CD4-positive, alpha-beta T cell (primary cell): ENCODE results near the gene NISCH. TPM values are rescaled to one million over a fixed set of nuclear protein-coding genes. Genes with fewer than 3 reads are reported as not detected.
A peak's percentile ranks its signal among the peaks of the same experiment; 100 is the strongest.

Experiments used
- ATAC-seq: fragments of 200-7000 bp; cut with Tn5 transposase; one replicate; pipeline ENCODE4 v1.10.0; 2022; ENCODE audit warnings: mild to moderate bottlenecking; ENCODE audit not compliant: poor library complexity
- CTCF ChIA-PET: fragments of 350-600 bp; sonication (Branson Sonifier 250); formaldehyde crosslinking; loops from one replicate; lab custom pipeline; 2021; ENCODE audit warnings: antibody characterized with exemption, inconsistent platforms; lab: Charles Lee
- POLR2A ChIA-PET: fragments of 350-600 bp; sonication (Branson Sonifier 250); formaldehyde crosslinking; loops from one replicate; lab custom pipeline; 2021; ENCODE audit warnings: antibody characterized with exemption, inconsistent platforms; lab: Charles Lee
- DNase-seq, 14 experiments: peaks; one replicate each; pipeline ENCODE4 v3.0.0-alpha.2; 2013 to 2020; ENCODE audit warnings: mixed read lengths in 2 of 14
- H3K27ac ChIP-seq, 2 donors: one replicate each; pipeline versions ENCODE4 v1.5.1 to v1.7.0; 2013; ENCODE audit warnings: low read length in 2 of 2, low read depth in 1 of 2, mild to moderate bottlenecking in 1 of 2
- H3K27me3 ChIP-seq, 2 experiments: 1 replicate in 1 of 2; 2 replicates in 1 of 2; pipeline versions ENCODE4 v1.6.1 to v1.7.0; 2013; ENCODE audit warnings: low read length in 2 of 2, control low read depth in 1 of 2, mild to moderate bottlenecking in 1 of 2, moderate library complexity in 1 of 2; ENCODE audit not compliant: insufficient read depth in 2 of 2, control insufficient read depth in 1 of 2
- H3K36me3 ChIP-seq: one replicate; pipeline ENCODE4 v1.6.1; 2013; ENCODE audit warnings: low read length, control low read depth; ENCODE audit not compliant: insufficient read depth
- H3K4me1 ChIP-seq: one replicate; pipeline ENCODE4 v1.6.1; 2013; ENCODE audit warnings: low read length, control low read depth; ENCODE audit not compliant: insufficient read depth
- H3K4me3 ChIP-seq: one replicate; pipeline ENCODE4 v1.5.1; 2013; ENCODE audit warnings: mild to moderate bottlenecking, low read length, moderate library complexity
- H3K9me3 ChIP-seq, 2 experiments: 1 replicate in 1 of 2; 2 replicates in 1 of 2; pipeline versions ENCODE4 v1.6.1 to v1.7.0; 2013; ENCODE audit warnings: low read length in 2 of 2, mild to moderate bottlenecking in 2 of 2, control low read depth in 1 of 2, moderate library complexity in 1 of 2; ENCODE audit not compliant: control insufficient read depth in 1 of 2, insufficient read depth in 1 of 2
- H3K27ac Mint-ChIP-seq: one replicate; pipeline ENCODE4 v1.8.0; 2020; ENCODE audit warnings: mixed read lengths
- H3K27me3 Mint-ChIP-seq: one replicate; pipeline ENCODE4 v1.8.0; 2021; ENCODE audit warnings: mixed read lengths
- H3K36me3 Mint-ChIP-seq: one replicate; pipeline ENCODE4 v1.8.0; 2021; ENCODE audit warnings: low read depth, mixed read lengths
- H3K4me1 Mint-ChIP-seq: one replicate; pipeline ENCODE4 v1.8.0; 2021; ENCODE audit warnings: low read depth, mixed read lengths
- H3K4me3 Mint-ChIP-seq: one replicate; pipeline ENCODE4 v1.8.0; 2020; ENCODE audit warnings: mild to moderate bottlenecking, mixed read lengths
- H3K9me3 Mint-ChIP-seq: one replicate; pipeline ENCODE4 v1.8.0; 2020; ENCODE audit warnings: mixed read lengths
- CTCF ChIP-seq: fragments of 200-600 bp; IDR thresholded peaks from one replicate; pipeline ENCODE4 v1.8.0; 2022; ENCODE audit warnings: antibody characterized with exemption, mild to moderate bottlenecking
- intact Hi-C, 2 experiments: fragments of 100-400 bp; cut with DNase I in 1 of 2; cut with micrococcal nuclease in 1 of 2; formaldehyde crosslinking; loops; one replicate each; pipeline versions ENCODE4 v1.15.1 to v1.9.0; 2023 to 2025; cut with DNase I, micrococcal nuclease
- total RNA-seq, 174 experiments: library from RNA in 2 of 174; stranded (reverse) in 2 of 174; gene quantifications; one replicate each; pipeline ENCODE4 v1.2.3 and lab custom pipeline; 2021 to 2026

Gene NISCH
- total RNA-seq, 2 experiments from 2014 or later = 160 to 163 TPM

DNA sequence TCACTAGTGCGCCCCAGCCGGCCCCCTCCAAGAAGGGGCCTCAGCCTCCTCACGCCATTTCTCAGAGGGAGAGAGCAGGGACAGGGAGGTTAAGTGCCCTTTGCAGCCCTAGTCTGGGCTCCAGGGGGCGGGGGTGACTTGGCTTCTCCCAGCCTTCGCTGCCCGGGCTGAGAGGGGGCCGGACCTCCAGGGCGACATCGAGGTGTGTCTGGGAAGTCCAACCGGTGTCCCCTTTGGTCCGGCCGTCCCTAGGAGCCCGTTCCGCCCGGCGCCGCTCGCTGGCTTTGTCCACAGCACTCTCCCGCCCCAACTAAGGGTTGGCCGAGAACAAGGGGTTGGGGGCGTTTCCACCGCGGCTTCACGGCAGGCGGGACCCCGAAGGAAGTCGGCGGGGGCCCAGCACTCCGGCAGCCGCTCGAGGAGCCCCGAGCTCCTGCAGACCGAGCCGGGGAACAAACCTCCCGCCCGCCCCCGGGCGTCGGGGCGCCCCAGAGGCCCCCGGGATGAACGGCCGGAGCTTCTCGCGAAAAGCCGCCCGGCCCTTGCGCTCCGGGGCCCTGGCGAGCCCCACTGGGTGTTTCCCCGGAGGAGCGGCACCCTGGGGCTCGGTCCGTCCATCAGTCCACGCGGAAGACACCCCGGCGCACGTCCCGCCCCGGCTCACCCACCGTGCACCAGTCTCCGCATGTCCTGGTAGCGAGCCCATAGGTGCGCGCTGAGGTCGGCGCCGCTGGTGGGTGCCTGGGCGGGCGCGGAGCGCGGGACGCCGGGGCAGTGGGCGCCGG is 77.6 kb downstream of the NISCH start:
- DNase-seq (peak in 8 of 14 experiments; percentile 7 to 58 (median 34)), ATAC-seq (no peak)
- Mint-ChIP-seq H3K9me3 (no peaks in the 10 kb centered on the region), H3K27ac (no peak overlapping the region), H3K4me3 (peak overlapping the region; percentile 69), H3K4me1 (peaks cover 26% of the 10 kb centered on the region), H3K36me3 (peaks cover 12% of the 10 kb centered on the region), H3K27me3 (no peaks in the 10 kb centered on the region)
- Histone ChIP-seq H3K27ac (no peak overlapping the region), H3K36me3 (no peaks in the 10 kb centered on the region), H3K4me1 (peaks cover 44% of the 10 kb centered on the region), H3K4me3 (peak overlapping the region; percentile 57), H3K9me3 (no peaks in the 10 kb centered on the region), H3K27me3 (peaks cover 0 to 3% of the 10 kb centered on the region in 2 experiments)
- no peak for TF ChIP-seq CTCF
- intact Hi-C loops = loop anchor here in 1 of 2 experiments (10.0 kb wide), 3 partner anchors 338 to 1968 kb away; partner anchors contain the start of genes ALAS1, C3orf18, HEMK1 and STIMATE
- ChIA-PET POLR2A (no interaction called here), CTCF (no interaction called here)

- no peaks in the 10 kb centered on the region for H3K27me3 Mint-ChIP-seq
- H3K36me3 Mint-ChIP-seq = peaks cover 14% of the 10 kb centered on the region
- H3K27me3 ChIP-seq = peaks cover 0 to 3% of the 10 kb centered on the region in 2 experiments
- no peaks in the 10 kb centered on the region for H3K9me3 Mint-ChIP-seq
- ATAC-seq = peak; percentile 10
- H3K4me1 ChIP-seq = peaks cover 51% of the 10 kb centered on the region
- no peak within 1 kb of the TSS for H3K27ac ChIP-seq
- no peaks in the 10 kb centered on the region for H3K9me3 ChIP-seq
- peak within 1 kb of the TSS; percentile 57 for H3K4me3 ChIP-seq
- POLR2A ChIA-PET = no interaction called here
- TF ChIP-seq CTCF = no peak
- no peaks in the 10 kb centered on the region for H3K36me3 ChIP-seq
- H3K4me1 Mint-ChIP-seq = peaks cover 33% of the 10 kb centered on the region
- CTCF ChIA-PET = no interaction called here
- no peak within 1 kb of the TSS for H3K27ac Mint-ChIP-seq
- intact Hi-C loops = loop anchor here in 1 of 2 experiments (2.0 to 10.0 kb wide), 4 partner anchors 77 to 1969 kb away; partner anchors contain the start of genes ALAS1, C3orf18, HEMK1 and STIMATE
- H3K4me3 Mint-ChIP-seq = peak within 1 kb of the TSS; percentile 99
- DNase-seq = peak in 12 of 14 experiments; percentile 18 to 82 (median 61)
These were observed 78.3 kb downstream of the NISCH start, which contains the start of gene NT5DC2 for GRCh38 chr3:52533623-52534280. Gene NT5DC2 (minus strand): TSS chr3:52533857. CDS start chr3:52533737, 120 bp downstream.

DNA sequence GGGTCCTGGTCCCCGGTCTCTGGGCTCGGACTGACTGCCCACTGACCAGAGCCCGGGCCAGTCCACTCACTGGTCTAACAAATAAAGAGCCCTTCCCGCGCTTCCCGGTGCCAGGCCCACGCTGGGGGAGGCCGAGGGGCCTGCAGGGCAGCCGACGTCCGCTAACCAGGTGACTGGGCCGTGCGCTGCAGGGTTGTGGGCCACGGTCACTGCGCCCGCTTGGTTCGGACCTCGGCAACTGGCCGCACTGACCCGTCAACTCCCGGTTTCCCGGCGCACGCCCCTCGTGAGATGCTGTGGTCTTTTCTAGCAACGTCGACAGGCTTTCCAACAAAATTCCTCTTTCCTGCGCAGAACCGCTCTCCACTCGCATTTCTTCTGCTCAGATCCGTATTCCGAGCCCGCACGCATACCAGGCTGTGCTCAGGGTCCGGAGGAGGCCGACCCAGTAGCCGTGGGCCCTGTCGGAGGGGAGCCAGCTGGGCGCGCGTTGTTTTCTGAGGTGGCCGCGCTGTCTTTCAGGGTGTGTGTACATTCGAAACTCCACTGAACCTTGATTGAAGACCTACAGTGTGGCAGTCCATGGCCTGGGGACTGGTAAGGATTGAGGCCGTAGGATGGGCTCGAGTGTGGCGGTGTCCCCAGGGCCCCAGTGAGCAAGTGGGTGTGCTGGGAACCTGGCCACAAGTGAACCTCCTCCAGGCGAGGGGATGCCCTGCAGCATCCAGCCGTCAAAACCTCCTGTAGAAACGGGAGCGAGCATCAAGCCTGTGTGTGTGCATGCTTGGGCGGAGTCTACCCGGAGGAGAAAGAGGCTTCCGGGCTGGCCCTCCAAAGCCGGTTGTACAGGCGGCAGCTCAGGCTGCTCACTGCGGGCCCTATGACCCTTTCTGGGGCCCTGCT is 79.1 kb downstream of the NISCH start:
- Histone ChIP-seq H3K9me3 (no peaks in the 10 kb centered on the region), H3K36me3 (no peaks in the 10 kb centered on the region), H3K27me3 (peaks cover 0 to 3% of the 10 kb centered on the region in 2 experiments), H3K27ac (no peak overlapping the region), H3K4me3 (peak overlapping the region; percentile 38), H3K4me1 (peaks cover 59% of the 10 kb centered on the region)
- intact Hi-C loops = loop anchor here in 1 of 2 experiments (2.0 to 10.0 kb wide), 5 partner anchors 78 to 1970 kb away; partner anchors contain the start of genes ALAS1, C3orf18, DUSP7 and HEMK1
- ChIA-PET POLR2A (no interaction called here), CTCF (no interaction called here)
- ATAC-seq = no peak
- peak in 2 of 14 experiments; percentile 31 to 51 for DNase-seq
- Mint-ChIP-seq H3K4me3 (peak overlapping the region; percentile 99), H3K36me3 (peaks cover 20% of the 10 kb centered on the region), H3K9me3 (no peaks in the 10 kb centered on the region), H3K27ac (peak overlapping the region; percentile 19), H3K4me1 (peaks cover 41% of the 10 kb centered on the region), H3K27me3 (no peaks in the 10 kb centered on the region)
- no peak for TF ChIP-seq CTCF
